GM23338 (cell line): ENCODE results near the gene LIX1. TPM values are rescaled to one million over a fixed set of nuclear protein-coding genes. Genes with fewer than 3 reads are reported as not detected.

Source experiments
- ATAC-seq: fragments of 200-7000 bp; cut with Tn5 transposase; 3 replicates; pipeline ENCODE4 v1.9.1; 2020
- DNase-seq: peaks from one replicate; pipeline ENCODE4 v3.0.0-alpha.2; 2015; ENCODE audit warnings: low spot score
- H2AFZ ChIP-seq: fragments of 200-600 bp; sonication (generic); 2 replicates; pipeline ENCODE4 v1.8.0; 2016; ENCODE audit warnings: antibody characterized with exemption, mild to moderate bottlenecking, moderate library complexity
- H3F3A ChIP-seq: fragments of 200-600 bp; sonication (generic); replicated peaks from 2 replicates; pipeline ENCODE4 v1.8.0; 2017; ENCODE audit warnings: antibody characterized with exemption, mixed run types, low read depth
- H3K27ac ChIP-seq: fragments of 200-600 bp; sonication (generic); 2 replicates; pipeline ENCODE4 v1.6.1; 2016; ENCODE audit warnings: low read depth
- H3K27me3 ChIP-seq: fragments of 200-600 bp; sonication (generic); 2 replicates; pipeline ENCODE4 v1.8.0; 2016; ENCODE audit warnings: mild to moderate bottlenecking, mixed run types, moderate library complexity; ENCODE audit not compliant: insufficient read depth
- H3K36me3 ChIP-seq: fragments of 200-600 bp; sonication (generic); 2 replicates; pipeline ENCODE4 v1.8.0; 2016; ENCODE audit warnings: mild to moderate bottlenecking; ENCODE audit not compliant: insufficient read depth
- H3K4me1 ChIP-seq: fragments of 200-600 bp; sonication (generic); 2 replicates; pipeline ENCODE4 v1.8.0; 2016; ENCODE audit warnings: mild to moderate bottlenecking, moderate library complexity; ENCODE audit not compliant: insufficient read depth
- H3K4me2 ChIP-seq: fragments of 200-600 bp; sonication (generic); 2 replicates; pipeline ENCODE4 v1.7.1; 2017; ENCODE audit warnings: mixed run types
- H3K4me3 ChIP-seq: fragments of 200-600 bp; sonication (generic); 2 replicates; pipeline ENCODE4 v1.6.1; 2016; ENCODE audit warnings: mixed run types
- H3K79me2 ChIP-seq: fragments of 200-600 bp; sonication (generic); replicated peaks from 2 replicates; pipeline ENCODE4 v1.8.0; 2017; ENCODE audit warnings: mild to moderate bottlenecking; ENCODE audit not compliant: insufficient read depth
- H3K9me2 ChIP-seq: fragments of 200-600 bp; sonication (generic); 2 replicates; pipeline ENCODE4 v1.8.0; 2017; ENCODE audit not compliant: insufficient read depth
- H4K20me1 ChIP-seq: fragments of 200-600 bp; sonication (generic); replicated peaks from 2 replicates; pipeline ENCODE4 v1.8.0; 2017; ENCODE audit warnings: mild to moderate bottlenecking; ENCODE audit not compliant: insufficient read depth
- H3K27ac Mint-ChIP-seq: 2 replicates; pipeline ENCODE4 v1.8.0; 2020; ENCODE audit warnings: inconsistent platforms, mild to moderate bottlenecking, moderate library complexity, mixed read lengths
- H3K27me3 Mint-ChIP-seq: 3 replicates; pipeline ENCODE4 v1.8.0; 2022; ENCODE audit warnings: low read depth, mild to moderate bottlenecking, moderate library complexity, mixed read lengths, inconsistent platforms; ENCODE audit not compliant: insufficient read depth, poor library complexity
- H3K36me3 Mint-ChIP-seq: 3 replicates; pipeline ENCODE4 v1.8.0; 2021; ENCODE audit warnings: low read depth, mild to moderate bottlenecking, inconsistent platforms, moderate library complexity, mixed read lengths
- H3K4me1 Mint-ChIP-seq: 3 replicates; pipeline ENCODE4 v1.8.0; 2020; ENCODE audit warnings: mild to moderate bottlenecking, inconsistent platforms, mixed read lengths
- H3K4me3 Mint-ChIP-seq: 3 replicates; pipeline ENCODE4 v1.8.0; 2021; ENCODE audit warnings: moderate library complexity, mild to moderate bottlenecking, inconsistent platforms, mixed read lengths
- H3K9me3 Mint-ChIP-seq: 3 replicates; pipeline ENCODE4 v1.8.0; 2020; ENCODE audit warnings: moderate library complexity, mild to moderate bottlenecking, inconsistent platforms, mixed read lengths
- CREB1 ChIP-seq: fragments of 250-450 bp; sonication (Bioruptor Pico); IDR thresholded peaks from 2 replicates; pipeline ENCODE4 v1.5.0; 2020; ENCODE audit warnings: low read depth, mild to moderate bottlenecking, moderate library complexity
- ETS1 ChIP-seq: IDR thresholded peaks from 2 replicates; pipeline ENCODE4 v1.6.1; 2016; ENCODE audit warnings: antibody characterized with exemption
- EZH2 ChIP-seq: fragments of 200-600 bp; sonication (generic); IDR thresholded peaks from one replicate; pipeline ENCODE4 v1.8.0; 2017; ENCODE audit warnings: antibody characterized with exemption, mild to moderate bottlenecking, low read depth; ENCODE audit not compliant: unreplicated experiment
- EZH2phosphoT487 ChIP-seq: fragments of 200-600 bp; sonication (generic); IDR thresholded peaks from one replicate; pipeline ENCODE4 v1.8.1; 2018; ENCODE audit warnings: antibody characterized with exemption; ENCODE audit not compliant: unreplicated experiment
- JUNB ChIP-seq: IDR thresholded peaks from one replicate; pipeline ENCODE4 v1.6.1; 2016; ENCODE audit warnings: antibody characterized with exemption; ENCODE audit not compliant: unreplicated experiment
- NANOG ChIP-seq: IDR thresholded peaks from 2 replicates; pipeline ENCODE4 v1.6.1; 2016; ENCODE audit warnings: antibody characterized with exemption, borderline replicate concordance
- POLR2AphosphoS5 ChIP-seq: IDR thresholded peaks from 2 replicates; pipeline ENCODE4 v1.6.1; 2016; ENCODE audit warnings: antibody characterized with exemption, low read depth
- STAT1 ChIP-seq: IDR thresholded peaks from one replicate; pipeline ENCODE4 v1.6.1; 2016; ENCODE audit warnings: antibody characterized with exemption; ENCODE audit not compliant: unreplicated experiment
- ZNF114 ChIP-seq: fragments of 250-450 bp; sonication (Bioruptor Pico); IDR thresholded peaks from 2 replicates; pipeline ENCODE4 v1.5.0; 2020; ENCODE audit warnings: mild to moderate bottlenecking, moderate library complexity
- ZNF331 ChIP-seq: fragments of 250-450 bp; sonication (Bioruptor Pico); IDR thresholded peaks from 2 replicates; pipeline ENCODE4 v1.5.0; 2020; ENCODE audit warnings: low read depth, mild to moderate bottlenecking, moderate library complexity
- polyA plus RNA-seq: library from polyadenylated mRNA; unstranded; fragments of >200 nt; fragmentation: Nextera tagmentation; extraction: Ambion mirVana; gene quantifications from 2 replicates; pipeline ENCODE4 v1.2.1, GENCODE V29; 2016
- total RNA-seq: library from RNA; depleted of rRNA; stranded (reverse); fragments of >200 nt; shearing (Covaris generic); gene quantifications from 2 replicates; pipeline ENCODE4 v1.2.3, GENCODE V29; 2014
- TF ChIP-seq, protein P1 (sequence below): IDR thresholded peaks from one replicate; pipeline ENCODE4 v1.6.1; 2018; ENCODE audit warnings: antibody characterized with exemption; ENCODE audit not compliant: unreplicated experiment
- TF ChIP-seq, protein P2 (sequence below), 2 experiments: fragments of 200-600 bp in 1 of 2; sonication (generic) in 1 of 2; conservative IDR thresholded peaks; 2 replicates each; pipeline versions ENCODE4 v1.5.1 to v1.6.1; 2016 to 2017; ENCODE audit warnings: antibody characterized with exemption in 2 of 2, low read depth in 2 of 2, mild to moderate bottlenecking in 2 of 2, moderate library complexity in 1 of 2
- TF ChIP-seq, protein P3 (sequence below): fragments of 250-450 bp; sonication (Bioruptor Pico); IDR thresholded peaks from 2 replicates; pipeline ENCODE4 v1.5.0; 2020; ENCODE audit warnings: mild to moderate bottlenecking, moderate library complexity

The LIX1 gene
- total and polyA plus RNA-seq, 2 experiments from 2014 or later, result 0.13 TPM; not detected in 1

- Histone ChIP-seq H3K4me1 (peaks cover 31% of the 10 kb centered on the region), H3K9me2 (no peaks in the 10 kb centered on the region), H3K36me3 (no peaks in the 10 kb centered on the region), H2AFZ (no peak overlapping the region; the same call in 1 of the 2 replicates), H3K4me2 (no peak overlapping the region), H3K27me3 (no peaks in the 10 kb centered on the region), H3F3A (no peaks in the 10 kb centered on the region), H3K27ac (no peak overlapping the region), H3K79me2 (no peaks in the 10 kb centered on the region), H3K4me3 (no peak overlapping the region), H4K20me1 (no peaks in the 10 kb centered on the region)
- Mint-ChIP-seq H3K4me1 (peaks cover 42% of the 10 kb centered on the region), H3K27ac (no peak overlapping the region; the same call in 1 of the 2 replicates), H3K4me3 (no peak overlapping the region), H3K27me3 (no peaks in the 10 kb centered on the region), H3K36me3 (no peaks in the 10 kb centered on the region), H3K9me3 (no peaks in the 10 kb centered on the region)
- no peak for ATAC-seq
- no peak for TF ChIP-seq EZH2phosphoT487
- no peak for TF ChIP-seq STAT1
- no peak for TF ChIP-seq ZNF114
- TF ChIP-seq EZH2, result no peak
- no peak for TF ChIP-seq CREB1
- TF ChIP-seq POLR2AphosphoS5, result no peak
- TF ChIP-seq, protein P1, sequence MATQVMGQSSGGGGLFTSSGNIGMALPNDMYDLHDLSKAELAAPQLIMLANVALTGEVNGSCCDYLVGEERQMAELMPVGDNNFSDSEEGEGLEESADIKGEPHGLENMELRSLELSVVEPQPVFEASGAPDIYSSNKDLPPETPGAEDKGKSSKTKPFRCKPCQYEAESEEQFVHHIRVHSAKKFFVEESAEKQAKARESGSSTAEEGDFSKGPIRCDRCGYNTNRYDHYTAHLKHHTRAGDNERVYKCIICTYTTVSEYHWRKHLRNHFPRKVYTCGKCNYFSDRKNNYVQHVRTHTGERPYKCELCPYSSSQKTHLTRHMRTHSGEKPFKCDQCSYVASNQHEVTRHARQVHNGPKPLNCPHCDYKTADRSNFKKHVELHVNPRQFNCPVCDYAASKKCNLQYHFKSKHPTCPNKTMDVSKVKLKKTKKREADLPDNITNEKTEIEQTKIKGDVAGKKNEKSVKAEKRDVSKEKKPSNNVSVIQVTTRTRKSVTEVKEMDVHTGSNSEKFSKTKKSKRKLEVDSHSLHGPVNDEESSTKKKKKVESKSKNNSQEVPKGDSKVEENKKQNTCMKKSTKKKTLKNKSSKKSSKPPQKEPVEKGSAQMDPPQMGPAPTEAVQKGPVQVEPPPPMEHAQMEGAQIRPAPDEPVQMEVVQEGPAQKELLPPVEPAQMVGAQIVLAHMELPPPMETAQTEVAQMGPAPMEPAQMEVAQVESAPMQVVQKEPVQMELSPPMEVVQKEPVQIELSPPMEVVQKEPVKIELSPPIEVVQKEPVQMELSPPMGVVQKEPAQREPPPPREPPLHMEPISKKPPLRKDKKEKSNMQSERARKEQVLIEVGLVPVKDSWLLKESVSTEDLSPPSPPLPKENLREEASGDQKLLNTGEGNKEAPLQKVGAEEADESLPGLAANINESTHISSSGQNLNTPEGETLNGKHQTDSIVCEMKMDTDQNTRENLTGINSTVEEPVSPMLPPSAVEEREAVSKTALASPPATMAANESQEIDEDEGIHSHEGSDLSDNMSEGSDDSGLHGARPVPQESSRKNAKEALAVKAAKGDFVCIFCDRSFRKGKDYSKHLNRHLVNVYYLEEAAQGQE, result no peak
- TF ChIP-seq, protein P2, sequence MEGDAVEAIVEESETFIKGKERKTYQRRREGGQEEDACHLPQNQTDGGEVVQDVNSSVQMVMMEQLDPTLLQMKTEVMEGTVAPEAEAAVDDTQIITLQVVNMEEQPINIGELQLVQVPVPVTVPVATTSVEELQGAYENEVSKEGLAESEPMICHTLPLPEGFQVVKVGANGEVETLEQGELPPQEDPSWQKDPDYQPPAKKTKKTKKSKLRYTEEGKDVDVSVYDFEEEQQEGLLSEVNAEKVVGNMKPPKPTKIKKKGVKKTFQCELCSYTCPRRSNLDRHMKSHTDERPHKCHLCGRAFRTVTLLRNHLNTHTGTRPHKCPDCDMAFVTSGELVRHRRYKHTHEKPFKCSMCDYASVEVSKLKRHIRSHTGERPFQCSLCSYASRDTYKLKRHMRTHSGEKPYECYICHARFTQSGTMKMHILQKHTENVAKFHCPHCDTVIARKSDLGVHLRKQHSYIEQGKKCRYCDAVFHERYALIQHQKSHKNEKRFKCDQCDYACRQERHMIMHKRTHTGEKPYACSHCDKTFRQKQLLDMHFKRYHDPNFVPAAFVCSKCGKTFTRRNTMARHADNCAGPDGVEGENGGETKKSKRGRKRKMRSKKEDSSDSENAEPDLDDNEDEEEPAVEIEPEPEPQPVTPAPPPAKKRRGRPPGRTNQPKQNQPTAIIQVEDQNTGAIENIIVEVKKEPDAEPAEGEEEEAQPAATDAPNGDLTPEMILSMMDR (conservative IDR thresholded peaks at IDR 0.05; ENCODE audit: low read depth in 2 of 2), result no peak
- TF ChIP-seq ETS1, result no peak
- TF ChIP-seq, protein P3, sequence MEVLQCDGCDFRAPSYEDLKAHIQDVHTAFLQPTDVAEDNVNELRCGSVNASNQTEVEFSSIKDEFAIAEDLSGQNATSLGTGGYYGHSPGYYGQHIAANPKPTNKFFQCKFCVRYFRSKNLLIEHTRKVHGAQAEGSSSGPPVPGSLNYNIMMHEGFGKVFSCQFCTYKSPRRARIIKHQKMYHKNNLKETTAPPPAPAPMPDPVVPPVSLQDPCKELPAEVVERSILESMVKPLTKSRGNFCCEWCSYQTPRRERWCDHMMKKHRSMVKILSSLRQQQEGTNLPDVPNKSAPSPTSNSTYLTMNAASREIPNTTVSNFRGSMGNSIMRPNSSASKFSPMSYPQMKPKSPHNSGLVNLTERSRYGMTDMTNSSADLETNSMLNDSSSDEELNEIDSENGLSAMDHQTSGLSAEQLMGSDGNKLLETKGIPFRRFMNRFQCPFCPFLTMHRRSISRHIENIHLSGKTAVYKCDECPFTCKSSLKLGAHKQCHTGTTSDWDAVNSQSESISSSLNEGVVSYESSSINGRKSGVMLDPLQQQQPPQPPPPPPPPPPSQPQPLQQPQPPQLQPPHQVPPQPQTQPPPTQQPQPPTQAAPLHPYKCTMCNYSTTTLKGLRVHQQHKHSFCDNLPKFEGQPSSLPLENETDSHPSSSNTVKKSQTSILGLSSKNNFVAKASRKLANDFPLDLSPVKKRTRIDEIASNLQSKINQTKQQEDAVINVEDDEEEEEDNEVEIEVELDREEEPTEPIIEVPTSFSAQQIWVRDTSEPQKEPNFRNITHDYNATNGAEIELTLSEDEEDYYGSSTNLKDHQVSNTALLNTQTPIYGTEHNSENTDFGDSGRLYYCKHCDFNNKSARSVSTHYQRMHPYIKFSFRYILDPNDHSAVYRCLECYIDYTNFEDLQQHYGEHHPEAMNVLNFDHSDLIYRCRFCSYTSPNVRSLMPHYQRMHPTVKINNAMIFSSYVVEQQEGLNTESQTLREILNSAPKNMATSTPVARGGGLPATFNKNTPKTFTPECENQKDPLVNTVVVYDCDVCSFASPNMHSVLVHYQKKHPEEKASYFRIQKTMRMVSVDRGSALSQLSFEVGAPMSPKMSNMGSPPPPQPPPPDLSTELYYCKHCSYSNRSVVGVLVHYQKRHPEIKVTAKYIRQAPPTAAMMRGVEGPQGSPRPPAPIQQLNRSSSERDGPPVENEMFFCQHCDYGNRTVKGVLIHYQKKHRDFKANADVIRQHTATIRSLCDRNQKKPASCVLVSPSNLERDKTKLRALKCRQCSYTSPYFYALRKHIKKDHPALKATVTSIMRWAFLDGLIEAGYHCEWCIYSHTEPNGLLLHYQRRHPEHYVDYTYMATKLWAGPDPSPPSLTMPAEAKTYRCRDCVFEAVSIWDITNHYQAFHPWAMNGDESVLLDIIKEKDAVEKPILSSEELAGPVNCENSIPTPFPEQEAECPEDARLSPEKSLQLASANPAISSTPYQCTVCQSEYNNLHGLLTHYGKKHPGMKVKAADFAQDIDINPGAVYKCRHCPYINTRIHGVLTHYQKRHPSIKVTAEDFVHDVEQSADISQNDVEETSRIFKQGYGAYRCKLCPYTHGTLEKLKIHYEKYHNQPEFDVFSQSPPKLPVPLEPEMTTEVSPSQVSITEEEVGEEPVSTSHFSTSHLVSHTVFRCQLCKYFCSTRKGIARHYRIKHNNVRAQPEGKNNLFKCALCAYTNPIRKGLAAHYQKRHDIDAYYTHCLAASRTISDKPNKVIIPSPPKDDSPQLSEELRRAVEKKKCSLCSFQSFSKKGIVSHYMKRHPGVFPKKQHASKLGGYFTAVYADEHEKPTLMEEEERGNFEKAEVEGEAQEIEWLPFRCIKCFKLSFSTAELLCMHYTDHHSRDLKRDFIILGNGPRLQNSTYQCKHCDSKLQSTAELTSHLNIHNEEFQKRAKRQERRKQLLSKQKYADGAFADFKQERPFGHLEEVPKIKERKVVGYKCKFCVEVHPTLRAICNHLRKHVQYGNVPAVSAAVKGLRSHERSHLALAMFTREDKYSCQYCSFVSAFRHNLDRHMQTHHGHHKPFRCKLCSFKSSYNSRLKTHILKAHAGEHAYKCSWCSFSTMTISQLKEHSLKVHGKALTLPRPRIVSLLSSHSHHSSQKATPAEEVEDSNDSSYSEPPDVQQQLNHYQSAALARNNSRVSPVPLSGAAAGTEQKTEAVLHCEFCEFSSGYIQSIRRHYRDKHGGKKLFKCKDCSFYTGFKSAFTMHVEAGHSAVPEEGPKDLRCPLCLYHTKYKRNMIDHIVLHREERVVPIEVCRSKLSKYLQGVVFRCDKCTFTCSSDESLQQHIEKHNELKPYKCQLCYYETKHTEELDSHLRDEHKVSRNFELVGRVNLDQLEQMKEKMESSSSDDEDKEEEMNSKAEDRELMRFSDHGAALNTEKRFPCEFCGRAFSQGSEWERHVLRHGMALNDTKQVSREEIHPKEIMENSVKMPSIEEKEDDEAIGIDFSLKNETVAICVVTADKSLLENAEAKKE (CRISPR knock-in tag), result no peak
- no peak for TF ChIP-seq NANOG
- TF ChIP-seq ZNF331 (CRISPR knock-in tag), result no peak
- no peak for TF ChIP-seq JUNB
- no peak for DNase-seq
These were observed 41.9 kb downstream of the LIX1 start for GRCh38 chr5:97100476-97100875.
